ENCODE results near the gene AQP3.
A peak's percentile ranks its signal among the peaks of the same experiment; 100 is the strongest.
"Not testable (repeated sequence)": the region's sequence is repeated elsewhere in the genome, so short reads cannot be mapped to it uniquely, and the experiment has no call there.

Gene AQP3

DNA sequence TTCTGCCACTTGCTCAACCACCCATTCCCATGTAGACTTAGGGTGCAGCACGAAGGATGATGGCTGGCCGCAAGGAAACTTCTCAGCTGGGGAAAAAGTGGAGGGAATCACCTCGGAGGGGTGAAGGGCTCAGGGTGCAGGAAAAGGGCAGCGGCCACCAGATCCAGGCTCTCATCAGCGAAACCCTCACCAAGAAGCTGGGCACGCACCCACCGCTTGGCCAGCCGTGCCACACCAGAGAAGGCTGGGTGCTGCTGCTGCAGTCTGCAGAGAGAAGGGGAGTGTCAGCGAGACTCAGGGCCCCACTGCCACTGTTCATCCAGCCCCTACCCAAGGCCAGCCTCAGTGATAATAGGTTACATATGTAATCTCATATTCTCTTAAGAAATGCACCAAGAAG, 17.7 kb upstream of the AQP3 start:
- DNase-seq (ENCODE audit: low spot score), result no peak
- FAIRE-seq, result no peak

DNA sequence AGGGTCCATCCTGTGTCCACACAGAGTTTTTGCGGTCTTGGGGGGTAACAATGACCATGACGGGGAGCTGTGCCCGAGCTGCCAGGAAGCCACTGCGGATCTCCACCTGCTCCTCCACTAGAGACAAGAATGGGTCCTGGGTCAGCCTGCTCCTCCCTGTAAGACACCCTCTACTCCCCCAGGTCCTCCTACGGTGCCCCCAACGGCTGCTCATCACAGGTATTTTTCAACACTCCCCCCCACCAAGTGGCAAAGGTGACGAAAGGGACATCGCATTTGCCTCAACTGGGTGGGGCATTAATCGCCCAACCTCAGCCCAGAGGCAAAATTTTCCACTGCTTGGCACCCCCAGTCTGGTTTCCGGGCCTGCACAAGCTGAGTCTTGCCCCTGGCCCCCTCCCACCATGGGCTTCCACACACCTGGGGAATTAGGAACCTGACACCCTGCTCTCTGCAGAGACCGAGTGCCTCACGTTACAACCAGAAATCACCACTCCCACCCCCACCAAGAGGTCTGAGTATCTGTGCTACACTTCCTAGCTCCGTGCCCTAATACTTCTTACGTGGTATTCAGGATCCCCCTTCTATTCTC, 16.7 kb upstream of the AQP3 start:
- DNase-seq (ENCODE audit: low spot score) (no peak), FAIRE-seq (no peak)

- no peak for DNase-seq (ENCODE audit: low spot score)
- no peak for FAIRE-seq
These were observed 15.8 kb upstream of the AQP3 start for GRCh38 chr9:33463151-33463550.

GRCh38 chr9:33461492-33461891, 14.1 kb upstream of the AQP3 start:
- DNase-seq (ENCODE audit: low spot score) (no peak), FAIRE-seq (no peak)

DNA sequence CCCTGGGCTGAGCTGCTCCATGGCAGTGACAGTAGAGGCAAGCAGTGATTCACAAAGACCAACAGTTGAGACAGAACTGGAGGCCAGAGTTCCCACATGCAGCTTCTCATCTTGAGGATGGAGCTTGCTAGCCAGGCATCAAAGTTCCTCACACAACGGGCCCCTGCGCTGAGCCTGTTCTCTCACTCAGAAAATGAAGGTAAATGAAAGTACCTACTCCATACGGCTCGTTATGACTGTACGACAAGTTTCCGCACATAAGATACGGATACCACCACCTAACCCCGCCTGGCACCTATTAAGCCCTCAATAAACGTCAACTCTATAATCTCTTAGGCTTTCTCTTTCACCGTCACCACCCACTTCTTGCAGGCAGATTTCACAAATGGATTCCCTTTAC, 13.5 kb upstream of the AQP3 start:
- DNase-seq (ENCODE audit: low spot score) (no peak), FAIRE-seq (no peak)

- DNase-seq (ENCODE audit: low spot score) (no peak), FAIRE-seq (no peak)
These were observed 11.7 kb upstream of the AQP3 start for GRCh38 chr9:33459115-33459514.

DNA sequence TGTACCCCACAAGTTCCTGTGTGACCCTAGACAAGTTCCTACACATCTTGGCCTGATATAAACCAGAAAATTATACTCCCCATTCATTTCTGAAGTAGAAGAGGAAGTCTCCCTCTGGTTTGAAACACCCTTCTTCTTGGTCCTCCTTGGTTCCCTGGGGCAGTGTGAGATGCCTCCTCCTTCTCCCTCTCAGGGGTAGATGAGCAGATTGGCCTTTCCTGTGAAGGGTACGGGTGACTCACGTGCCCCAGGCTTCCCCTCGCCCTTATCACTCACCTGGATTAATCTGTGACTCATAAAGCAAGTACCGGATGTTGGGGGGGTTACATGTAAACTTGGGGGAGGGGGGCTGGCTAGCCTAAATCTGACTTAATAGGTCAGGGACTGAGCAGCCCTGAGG, 11.1 kb upstream of the AQP3 start:
- peak; percentile 44 for DNase-seq (ENCODE audit: low spot score)
- no peak for FAIRE-seq

GRCh38 chr9:33455945-33456344, 8.6 kb upstream of the AQP3 start:
- FAIRE-seq (no peak), DNase-seq (ENCODE audit: low spot score) (no peak)

DNA sequence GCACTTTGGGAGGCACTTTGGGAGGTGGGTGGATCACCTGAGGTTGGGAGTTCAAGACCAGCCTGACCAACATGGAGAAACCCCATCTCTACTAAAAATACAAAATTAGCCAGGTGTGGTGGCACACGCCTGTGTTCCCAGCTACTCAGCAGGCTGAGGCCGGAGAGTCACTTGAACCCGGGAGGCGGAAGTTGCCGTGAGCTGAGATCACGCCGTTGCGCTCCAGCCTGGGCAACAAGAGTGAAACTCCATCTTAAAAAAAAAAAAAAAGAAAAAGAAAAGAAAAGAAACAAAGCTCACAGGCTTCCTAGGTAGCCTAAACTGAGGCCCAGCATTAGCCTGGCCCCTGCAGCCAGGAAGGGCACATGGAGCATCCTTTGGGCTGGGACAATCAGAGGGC, 8.1 kb upstream of the AQP3 start:
- not testable (repeated sequence) for FAIRE-seq; DNase-seq (ENCODE audit: low spot score)

GRCh38 chr9:33454661-33455026, 7.3 kb upstream of the AQP3 start:
- DNase-seq (ENCODE audit: low spot score); FAIRE-seq: not testable (repeated sequence)

DNA sequence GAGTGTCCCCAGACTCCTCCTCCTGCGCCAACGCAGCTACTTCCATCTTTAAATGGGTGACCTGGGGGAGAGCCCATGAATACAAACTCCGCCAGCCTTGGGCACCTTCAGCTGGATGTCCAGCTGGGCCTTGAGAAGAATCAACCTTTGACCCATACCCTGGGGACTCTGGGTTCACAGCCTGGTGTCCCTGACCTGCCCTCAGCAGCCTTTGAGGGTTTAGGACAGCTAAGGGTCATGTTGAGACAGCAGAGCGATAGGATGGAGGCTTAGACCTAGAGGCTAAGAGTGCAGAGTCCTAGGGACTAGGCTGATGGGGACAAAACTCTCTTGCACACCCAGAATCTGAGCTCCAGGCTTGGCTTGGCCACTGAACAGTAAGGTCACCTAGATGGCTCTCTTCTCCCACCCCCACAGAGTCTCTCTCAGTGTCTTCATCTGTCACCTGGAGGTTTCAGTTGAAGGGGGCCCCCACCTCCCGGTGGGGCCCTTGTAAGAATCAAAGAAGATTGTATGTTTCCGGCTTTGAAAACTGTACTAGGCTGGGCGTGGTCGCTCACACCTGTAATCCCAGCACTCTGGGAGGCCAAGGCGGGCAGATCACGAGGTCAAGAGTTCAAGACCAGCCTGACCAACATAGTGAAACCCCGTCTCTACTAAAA, 6.7 kb upstream of the AQP3 start:
- DNase-seq (ENCODE audit: low spot score), result no peak
- FAIRE-seq, result no peak

- DNase-seq (ENCODE audit: low spot score) (no peak), FAIRE-seq (no peak)
These were observed 6.0 kb upstream of the AQP3 start for GRCh38 chr9:33453286-33453860.

- no peak for FAIRE-seq
- DNase-seq (ENCODE audit: low spot score), result peak; percentile 40
These were observed 5.5 kb upstream of the AQP3 start for GRCh38 chr9:33452828-33453271.

- no peak for DNase-seq (ENCODE audit: low spot score)
- FAIRE-seq, result no peak
These were observed 3.3 kb upstream of the AQP3 start for GRCh38 chr9:33450621-33451146.

- FAIRE-seq, result no peak
These were observed 2.3 kb upstream of the AQP3 start for GRCh38 chr9:33449715-33450114.

GRCh38 chr9:33447799-33448553, 583 bp upstream of the AQP3 start:
- DNase-seq (ENCODE audit: low spot score) (no peak), FAIRE-seq (no peak)

More at GRCh38 chr9:33449715-33450114, 2.3 kb upstream of the AQP3 start:
- DNase-seq (ENCODE audit: low spot score), result no peak

GRCh38 chr9:33446240-33446945, 1.0 kb downstream of the AQP3 start:
- no peak for FAIRE-seq

DNA sequence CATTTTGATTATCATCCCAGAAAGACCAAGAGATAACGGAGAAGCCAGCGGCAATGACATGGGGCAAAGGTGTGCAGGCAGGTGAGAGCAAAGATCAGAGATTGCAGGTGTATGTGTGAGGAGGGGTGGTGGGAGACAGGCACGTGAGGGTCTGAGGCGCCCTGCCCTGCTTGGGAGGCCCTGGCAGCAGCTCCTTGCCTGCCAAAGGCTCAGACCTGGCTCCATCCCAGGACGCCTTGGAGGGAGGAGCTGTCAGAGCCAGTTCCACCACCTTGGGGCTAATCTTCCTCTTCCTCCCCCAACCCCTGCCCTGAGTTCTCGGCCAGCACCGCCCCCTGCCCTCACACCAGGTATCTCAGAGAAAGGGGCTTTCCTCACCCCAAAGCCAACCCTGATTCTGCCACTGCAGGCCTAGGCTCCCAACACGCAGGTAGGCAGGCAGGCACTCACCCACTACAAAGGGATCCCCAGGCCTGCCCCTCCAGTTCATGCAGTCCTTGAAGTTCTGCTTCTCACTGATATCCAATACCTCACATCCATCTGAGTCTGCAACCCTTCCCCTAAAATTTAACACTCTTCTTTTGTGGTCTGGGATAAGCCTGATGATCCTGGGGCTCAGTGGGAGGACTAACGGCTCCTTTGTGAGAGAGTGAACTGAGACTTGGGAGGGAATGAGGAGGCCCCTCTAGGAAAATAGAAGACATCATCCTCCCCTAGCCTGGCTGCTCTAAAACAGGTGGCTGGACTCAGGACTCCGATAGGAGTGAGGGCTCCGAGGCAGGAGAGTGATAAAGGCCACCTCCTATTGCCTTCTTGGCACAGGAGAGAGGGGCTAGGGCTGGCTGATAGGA, 1.8 kb downstream of the AQP3 start:
- no peak for DNase-seq (ENCODE audit: low spot score)
- FAIRE-seq, result no peak

More at GRCh38 chr9:33446240-33446945, 1.0 kb downstream of the AQP3 start:
- DNase-seq (ENCODE audit: low spot score), result peak; percentile 50

DNA sequence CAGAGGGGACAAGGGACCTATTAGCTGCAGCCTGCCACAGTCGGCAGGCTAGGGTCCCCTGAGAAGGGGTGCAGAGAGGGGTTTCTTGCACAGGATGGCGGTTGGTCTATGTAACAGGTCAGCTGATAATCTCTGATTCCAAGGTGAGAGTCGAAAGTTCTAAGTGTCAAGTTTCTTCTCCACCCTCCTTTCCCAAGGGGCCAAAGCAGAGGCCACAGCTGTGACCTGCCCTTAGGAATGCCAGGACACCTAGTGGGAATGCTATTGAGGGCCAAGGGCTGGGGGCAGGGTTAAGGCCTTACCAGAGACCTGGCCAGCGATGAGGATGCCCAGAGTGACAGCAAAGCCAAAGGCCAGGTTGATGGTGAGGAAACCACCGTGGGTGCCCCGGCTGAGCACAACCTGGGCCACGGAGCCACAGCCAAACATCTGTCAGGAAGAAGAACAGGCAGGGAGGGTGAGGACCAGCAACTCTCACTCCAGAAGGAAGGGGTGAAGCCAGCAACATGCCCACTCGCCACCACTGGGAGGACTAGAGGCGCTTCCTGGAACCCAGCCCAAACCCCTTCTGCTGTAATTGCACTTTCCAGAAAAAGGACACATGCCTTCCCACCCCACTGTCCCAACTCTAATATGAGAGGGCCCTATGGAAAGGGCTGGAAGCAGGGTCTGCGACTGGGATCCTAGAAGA, 3.8 kb downstream of the AQP3 start:
- no peak for FAIRE-seq
- DNase-seq (ENCODE audit: low spot score), result no peak

DNA sequence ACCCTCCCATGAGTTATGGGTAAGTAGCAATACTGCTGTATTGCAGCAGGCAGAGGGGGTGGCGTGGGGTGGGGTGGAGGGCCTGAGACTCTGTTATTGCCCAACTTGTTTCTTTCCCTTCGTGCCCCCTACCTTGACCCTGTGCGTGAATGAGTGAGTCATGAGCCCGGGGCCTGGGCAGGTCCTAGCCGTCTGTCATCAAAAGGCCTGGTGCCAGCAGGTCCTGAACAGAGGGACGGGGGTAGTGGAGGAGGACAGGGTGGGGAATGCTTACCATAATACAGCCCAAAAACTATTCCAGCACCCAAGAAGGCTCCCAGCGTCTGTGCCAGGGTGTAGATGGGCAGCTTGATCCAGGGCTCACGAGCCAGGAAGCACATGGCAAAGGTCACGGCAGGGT, 4.3 kb downstream of the AQP3 start:
- DNase-seq (ENCODE audit: low spot score) (no peak), FAIRE-seq (no peak)

All from RCC 7860 (cell line).